ENCODE results near the gene RDH14.

RDH14 gene, protein sequence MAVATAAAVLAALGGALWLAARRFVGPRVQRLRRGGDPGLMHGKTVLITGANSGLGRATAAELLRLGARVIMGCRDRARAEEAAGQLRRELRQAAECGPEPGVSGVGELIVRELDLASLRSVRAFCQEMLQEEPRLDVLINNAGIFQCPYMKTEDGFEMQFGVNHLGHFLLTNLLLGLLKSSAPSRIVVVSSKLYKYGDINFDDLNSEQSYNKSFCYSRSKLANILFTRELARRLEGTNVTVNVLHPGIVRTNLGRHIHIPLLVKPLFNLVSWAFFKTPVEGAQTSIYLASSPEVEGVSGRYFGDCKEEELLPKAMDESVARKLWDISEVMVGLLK

DNA sequence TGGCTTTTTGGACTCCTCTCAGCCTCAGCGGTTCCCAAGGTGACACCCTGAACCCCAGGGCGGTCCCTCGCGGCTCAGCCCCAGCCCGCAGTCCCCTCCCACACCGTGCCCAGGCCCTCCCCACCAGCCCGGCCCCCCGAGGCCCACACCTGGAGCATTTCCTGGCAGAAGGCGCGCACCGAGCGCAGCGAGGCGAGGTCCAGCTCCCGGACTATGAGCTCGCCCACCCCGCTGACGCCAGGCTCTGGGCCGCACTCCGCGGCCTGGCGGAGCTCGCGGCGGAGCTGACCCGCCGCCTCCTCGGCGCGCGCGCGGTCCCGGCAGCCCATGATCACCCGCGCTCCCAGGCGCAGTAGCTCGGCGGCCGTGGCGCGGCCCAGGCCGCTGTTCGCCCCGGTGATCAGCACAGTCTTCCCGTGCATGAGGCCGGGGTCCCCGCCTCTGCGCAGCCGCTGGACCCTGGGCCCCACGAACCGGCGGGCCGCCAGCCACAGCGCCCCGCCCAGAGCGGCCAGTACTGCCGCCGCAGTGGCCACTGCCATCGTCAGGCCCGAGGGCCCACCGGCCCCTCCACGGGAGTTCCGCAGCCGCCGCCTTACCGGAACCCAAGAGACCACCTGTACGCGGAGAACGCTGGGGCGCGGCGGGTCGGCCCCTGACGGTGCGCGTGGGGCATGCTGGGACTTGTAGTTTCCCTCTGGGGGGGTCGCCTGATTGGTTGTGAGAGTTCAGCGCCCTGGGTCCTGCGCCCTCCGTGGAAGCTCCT is at the start of gene RDH14:
TSS of gene RDH14 (minus strand) at position 623 of the 766 bp plus-strand sequence. CDS start at position 542, 81 bp downstream.
- peak; percentile 93 for DNase-seq

DNA sequence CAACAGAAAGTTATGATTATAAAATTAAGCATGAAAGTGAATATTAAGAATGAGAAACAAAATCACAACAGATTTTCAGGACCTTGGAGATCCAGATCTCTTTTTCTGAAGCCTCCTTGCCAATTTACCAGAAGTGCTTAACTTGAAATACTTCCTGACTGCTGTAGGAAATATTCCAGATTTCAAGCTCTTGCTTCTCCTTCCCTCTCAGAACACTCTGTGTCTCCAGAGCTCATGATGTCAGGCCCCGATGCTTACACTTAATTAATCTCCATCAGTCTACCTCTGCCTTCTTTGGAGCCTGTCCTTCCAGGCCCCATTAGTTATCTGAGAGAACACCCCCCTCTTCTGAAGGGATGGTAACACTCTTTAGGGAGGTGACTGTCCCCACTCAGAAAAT is 49.6 kb upstream of the RDH14 start:
- DNase-seq: no peak

GRCh38 chr2:18605115-18605514 is 44.7 kb upstream of the RDH14 start:
- DNase-seq: no peak

- DNase-seq: no peak
Observed at GRCh38 chr2:18604531-18604885, 44.1 kb upstream of the RDH14 start.

DNA sequence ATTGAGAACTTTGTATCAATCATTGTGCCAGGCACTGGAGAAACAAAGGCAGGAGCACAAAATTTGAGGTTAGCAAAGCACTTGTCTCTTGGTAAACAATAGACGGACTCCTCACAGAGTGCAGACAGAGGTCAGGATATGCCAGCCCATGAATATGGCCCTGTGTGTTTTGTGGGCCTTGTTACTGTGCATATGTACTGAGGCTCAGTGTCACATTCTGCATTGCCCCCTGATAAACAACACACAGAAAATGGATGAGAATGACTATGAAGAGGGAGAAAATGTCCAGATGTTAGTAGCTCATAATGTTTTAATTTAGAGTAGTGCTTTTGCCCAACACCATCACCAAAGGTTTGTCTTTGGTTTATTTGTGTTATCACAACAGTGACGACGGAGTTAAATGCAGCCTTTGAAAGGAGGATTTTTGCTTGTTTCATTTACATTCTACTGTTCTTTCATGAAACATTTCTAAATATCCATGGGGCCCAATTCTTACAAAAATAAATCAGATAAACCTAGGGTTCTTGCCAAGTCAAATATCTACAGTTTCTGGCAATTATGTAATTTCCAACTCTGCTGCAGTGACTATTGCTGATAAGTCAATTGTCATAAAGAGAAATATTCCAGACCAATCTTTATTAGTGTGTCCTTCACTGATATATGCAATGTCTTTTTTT is 43.5 kb upstream of the RDH14 start:
- no peak for DNase-seq

- DNase-seq: no peak
Observed at GRCh38 chr2:18602298-18602697, 41.8 kb upstream of the RDH14 start.

GRCh38 chr2:18600255-18600613 is 39.8 kb upstream of the RDH14 start:
- no peak for DNase-seq

DNA sequence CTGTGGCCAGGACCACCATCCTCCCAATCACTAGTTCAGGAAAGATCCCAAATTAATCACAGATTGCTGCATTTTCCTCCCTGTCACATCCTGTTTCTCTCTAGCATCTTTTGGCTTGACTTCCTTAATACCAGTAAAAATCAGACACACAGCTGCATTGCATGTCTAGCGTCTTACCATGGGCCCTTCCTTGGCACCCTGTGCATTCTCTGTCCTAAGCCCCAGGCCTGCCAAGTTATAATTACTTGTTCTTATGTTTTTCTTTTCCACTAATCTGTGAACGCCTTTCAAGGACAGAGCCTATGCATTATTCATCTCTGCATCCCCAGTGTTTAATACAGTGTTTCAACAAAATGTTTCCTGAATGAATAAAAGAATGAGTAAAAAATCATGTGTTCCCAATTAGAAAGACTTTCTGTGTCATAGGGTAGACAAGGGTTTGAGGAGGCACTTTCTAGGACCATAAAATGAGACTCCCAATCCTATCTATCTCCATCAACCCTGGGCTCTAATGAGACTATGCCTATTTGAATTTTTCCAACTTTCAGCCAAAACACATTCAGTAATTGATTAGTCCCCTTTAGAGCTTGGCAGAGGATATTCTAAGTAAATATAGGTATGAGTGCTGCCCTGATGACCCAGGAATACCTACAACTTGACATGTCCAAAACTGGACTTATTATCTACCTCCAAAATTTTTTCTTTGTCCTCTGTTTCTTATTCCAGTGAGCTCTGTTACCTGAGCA is 39.2 kb upstream of the RDH14 start:
- no peak for DNase-seq

DNA sequence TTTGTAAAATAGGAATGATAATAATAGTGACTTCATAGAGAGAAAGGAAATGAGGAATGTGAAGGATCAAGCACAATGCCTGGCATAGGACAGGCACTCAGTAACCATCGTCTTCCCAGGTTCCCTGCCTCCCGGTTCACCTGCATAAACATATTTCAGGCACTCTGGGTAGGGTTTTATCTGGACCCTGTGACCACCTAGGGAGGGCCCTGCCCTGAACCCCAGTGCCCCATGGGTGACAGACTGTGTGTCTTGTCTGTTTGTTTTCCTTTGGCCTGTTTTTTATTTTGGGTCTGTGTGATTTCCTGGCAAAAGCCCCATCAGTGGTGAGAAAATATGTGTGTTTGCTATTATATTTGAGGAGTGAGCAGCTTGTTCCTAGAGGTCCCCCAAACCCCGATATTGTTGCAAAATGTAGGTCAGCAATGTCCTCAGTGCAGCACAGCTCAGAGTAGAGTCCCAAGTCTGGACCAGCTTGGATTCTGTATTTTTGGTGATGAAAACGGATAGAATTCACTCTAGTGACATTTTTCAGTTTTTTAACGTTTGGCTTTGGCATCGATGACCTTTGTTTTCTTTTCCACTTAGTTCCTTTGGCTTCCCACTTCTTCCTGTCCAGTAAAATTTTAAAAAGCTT is 38.5 kb upstream of the RDH14 start:
- DNase-seq: no peak

GRCh38 chr2:18597618-18598017 is 37.2 kb upstream of the RDH14 start:
- no peak for DNase-seq

DNA sequence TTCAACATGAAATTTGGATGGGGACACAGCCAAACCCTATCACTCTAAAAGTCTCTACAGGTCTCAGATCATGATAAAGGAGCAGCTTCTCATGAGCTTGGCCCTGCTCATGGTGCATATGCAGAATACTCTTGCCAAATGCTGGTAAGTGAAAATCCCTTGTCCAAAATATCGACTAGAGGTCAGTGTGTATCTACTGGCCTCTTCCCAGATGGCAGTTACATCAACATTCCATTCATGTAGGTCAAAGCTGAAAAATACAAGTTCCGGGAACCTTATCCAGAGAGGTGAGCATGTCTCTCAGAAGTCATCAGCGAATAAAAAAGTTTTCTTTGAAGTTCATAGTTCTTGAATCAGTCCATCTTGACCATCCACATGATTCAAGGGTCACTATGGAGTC is 36.5 kb upstream of the RDH14 start:
- DNase-seq: no peak

GRCh38 chr2:18593496-18593895 is 33.0 kb upstream of the RDH14 start:
- DNase-seq: no peak

DNA sequence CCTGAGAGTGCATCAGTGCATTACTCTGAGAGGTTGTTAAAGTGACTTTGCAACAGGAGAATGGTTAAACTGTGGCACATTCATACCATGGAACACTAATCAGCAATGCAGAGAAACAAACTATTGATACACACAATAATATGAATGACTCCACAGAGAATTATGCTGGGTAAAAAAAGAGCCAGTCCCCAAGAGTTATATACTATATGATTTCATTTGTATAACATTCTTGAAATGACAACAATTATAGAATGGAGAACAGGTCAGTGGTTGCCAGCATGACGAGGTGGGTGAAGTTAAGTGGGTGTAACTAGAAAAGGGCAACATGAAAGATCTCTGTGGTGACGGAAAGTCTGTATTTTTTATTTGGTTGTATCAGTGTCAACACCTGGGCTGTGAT is 31.9 kb upstream of the RDH14 start:
- no peak for DNase-seq

- no peak for DNase-seq
Observed at GRCh38 chr2:18589354-18589753, 28.9 kb upstream of the RDH14 start, which contains the start of gene NT5C1B. Gene NT5C1B, minus strand, starts transcription at chr2:18589569. Its CDS starts 101 bp downstream, at chr2:18589468.

DNA sequence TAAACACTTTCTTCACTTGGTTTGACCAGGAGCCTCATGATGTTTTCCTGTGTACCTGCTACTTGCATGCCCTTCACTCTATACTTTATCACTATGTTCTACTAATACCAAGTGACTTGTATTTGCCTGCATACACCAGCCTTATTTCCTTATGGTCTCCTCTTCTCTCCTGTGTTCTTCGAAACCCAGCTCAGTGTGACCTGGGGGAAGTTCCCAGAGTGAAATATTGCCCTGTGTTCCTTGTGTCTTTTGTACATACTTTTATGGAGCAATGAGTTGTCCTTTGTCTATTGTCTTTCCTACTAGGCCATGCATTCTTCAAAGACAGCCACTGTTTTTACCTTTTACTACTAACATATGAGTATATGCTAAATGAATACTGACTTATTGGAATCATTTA is 28.3 kb upstream of the RDH14 start:
- DNase-seq: no peak

DNA sequence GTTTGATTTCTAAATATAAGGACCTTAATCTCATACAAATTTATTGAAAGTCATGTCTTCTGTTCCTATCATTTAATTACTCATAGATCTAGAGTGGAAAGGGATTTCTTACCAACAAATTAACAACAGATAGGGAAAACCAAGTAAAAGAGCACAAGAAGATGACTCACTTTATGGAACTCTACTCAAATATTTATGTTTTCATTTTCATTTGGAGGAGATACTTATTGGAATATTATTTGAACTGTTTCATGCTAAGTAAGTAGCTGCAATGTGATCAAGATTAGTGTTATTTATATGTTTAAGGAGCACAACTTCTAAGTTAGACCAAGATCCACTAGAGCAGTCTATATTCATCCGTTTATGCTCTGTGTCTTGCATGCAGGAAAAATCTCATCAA is 27.6 kb upstream of the RDH14 start:
- no peak for DNase-seq

DNA sequence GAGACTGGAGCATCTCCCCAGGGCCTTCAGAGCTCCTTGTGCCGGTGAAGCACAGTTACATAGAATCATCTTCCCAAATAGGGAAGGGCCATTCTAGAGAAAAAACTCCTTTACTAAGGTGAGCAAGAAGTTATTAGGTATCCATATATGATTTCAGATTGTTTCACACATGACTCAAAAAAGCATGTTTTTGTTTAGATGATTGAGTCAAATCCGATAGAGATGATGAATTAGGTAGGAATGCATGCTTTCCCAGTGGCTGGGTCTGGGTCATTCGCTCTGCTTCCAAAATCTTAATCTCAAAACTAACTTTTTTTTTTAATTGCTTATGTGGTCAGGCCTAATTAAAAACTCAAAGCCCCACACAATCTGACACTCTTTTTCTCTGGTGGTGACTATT is 25.1 kb upstream of the RDH14 start:
- no peak for DNase-seq

- DNase-seq: no peak
Observed at GRCh38 chr2:18584608-18584954, 24.1 kb upstream of the RDH14 start.

DNA sequence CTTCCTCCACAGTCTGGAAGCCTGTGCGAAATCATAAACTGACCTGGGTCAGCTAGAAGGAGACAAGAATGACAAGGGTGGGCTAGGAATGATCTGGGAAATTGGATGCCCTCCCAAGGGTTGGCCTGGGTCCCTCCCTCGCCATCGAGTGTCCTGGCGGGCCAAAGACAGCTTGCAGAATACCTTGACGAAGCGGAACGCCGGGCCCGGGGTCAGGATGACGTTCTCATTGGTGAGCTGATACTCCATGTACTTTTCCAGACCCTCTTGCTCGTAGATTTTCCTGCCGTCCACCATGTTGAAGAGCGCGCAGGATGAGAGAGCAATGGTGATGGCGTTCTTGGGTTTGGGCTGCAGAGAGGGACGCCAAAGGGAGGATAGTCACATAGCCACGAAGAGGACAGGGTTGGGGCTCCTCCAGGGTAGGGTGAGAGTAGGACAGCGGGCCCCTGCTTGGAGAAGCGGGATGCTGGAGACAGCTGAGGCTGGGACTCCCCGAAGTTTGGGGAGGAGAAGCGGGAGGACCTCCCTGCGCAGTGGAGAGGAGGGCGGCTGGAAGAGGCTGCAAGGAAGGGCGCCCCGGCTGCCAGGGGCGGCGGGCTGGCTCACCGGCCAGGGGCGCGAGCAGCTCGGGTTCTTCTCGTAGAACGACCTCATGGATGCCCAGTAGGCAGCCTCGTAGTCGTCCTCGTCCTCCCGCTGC is 23.6 kb upstream of the RDH14 start:
- no peak for DNase-seq

DNA sequence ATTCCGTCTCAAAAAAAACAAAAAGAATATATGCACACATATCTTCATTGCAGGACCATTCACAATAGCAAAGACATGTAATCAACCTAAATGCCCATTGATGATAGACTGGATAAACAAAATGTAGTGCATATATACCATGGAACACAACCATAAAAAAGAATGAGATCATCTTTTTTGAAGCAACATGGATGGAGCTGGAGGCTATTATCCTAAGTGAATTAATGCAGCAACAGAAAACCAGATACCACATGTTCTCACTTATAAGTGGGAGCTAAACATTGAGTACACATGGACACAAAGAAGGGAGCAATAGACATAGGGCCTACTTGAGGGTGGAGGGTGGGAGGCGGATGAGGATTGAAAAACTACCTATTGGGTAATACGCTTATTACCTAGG is 20.2 kb upstream of the RDH14 start:
- no peak for DNase-seq

DNA sequence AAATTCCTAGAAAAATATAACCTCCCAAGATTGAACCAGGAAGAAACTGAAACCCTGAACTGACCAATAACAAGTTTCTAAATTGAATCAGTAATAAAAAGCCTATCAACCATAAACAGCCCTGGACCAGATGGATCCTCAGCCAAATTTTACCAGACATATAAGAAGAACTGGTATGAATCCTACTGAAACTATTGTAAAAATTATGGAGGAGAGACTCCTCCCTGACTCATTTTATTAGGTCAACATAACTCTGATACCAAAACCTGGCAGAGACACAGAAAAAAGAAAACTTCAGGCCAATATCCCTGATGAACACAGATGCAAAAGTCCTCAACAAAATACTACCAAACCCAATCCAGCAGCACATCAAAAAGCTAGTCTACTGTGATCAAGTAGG is 17.6 kb upstream of the RDH14 start:
- DNase-seq: no peak

- DNase-seq: no peak
Observed at GRCh38 chr2:18566145-18566769, 5.8 kb upstream of the RDH14 start.

Data from stimulated activated CD8-positive, alpha-beta memory T cell treated with anti-CD3 and anti-CD28 coated beads, Interleukin-4, amount 100 ng/mL, for 48 hours (primary cell).